Nephron (organoid): ENCODE measurements around the gene TMEM79.

Source experiments
- H3K27ac Mint-ChIP-seq, 3 experiments: 2 replicates each; pipeline ENCODE4 v1.8.0; 2020; ENCODE audit warnings: mixed read lengths in 3 of 3, mild to moderate bottlenecking in 2 of 3, moderate library complexity in 1 of 3
- H3K27me3 Mint-ChIP-seq: 2 replicates; pipeline ENCODE4 v1.8.0; 2021; ENCODE audit warnings: low read depth, mild to moderate bottlenecking, moderate library complexity, mixed read lengths
- H3K36me3 Mint-ChIP-seq: 2 replicates; pipeline ENCODE4 v1.8.0; 2020; ENCODE audit warnings: low read depth, mixed read lengths
- H3K4me1 Mint-ChIP-seq: 2 replicates; pipeline ENCODE4 v1.8.0; 2020; ENCODE audit warnings: mixed read lengths
- H3K4me3 Mint-ChIP-seq, 3 experiments: 2 replicates each; pipeline ENCODE4 v1.8.0; 2020; ENCODE audit warnings: mild to moderate bottlenecking in 3 of 3, mixed read lengths in 3 of 3, moderate library complexity in 2 of 3
- H3K9me3 Mint-ChIP-seq: 2 replicates; pipeline ENCODE4 v1.8.0; 2020; ENCODE audit warnings: mixed read lengths
- TF ChIP-seq, protein P1 (sequence below), 3 experiments: fragments of 200-600 bp; sonication (generic); IDR thresholded peaks; one replicate each; pipeline ENCODE4 v1.5.0; 2021; ENCODE audit warnings: antibody characterized with exemption in 3 of 3; ENCODE audit not compliant: unreplicated experiment in 3 of 3

The TMEM79 gene

DNA sequence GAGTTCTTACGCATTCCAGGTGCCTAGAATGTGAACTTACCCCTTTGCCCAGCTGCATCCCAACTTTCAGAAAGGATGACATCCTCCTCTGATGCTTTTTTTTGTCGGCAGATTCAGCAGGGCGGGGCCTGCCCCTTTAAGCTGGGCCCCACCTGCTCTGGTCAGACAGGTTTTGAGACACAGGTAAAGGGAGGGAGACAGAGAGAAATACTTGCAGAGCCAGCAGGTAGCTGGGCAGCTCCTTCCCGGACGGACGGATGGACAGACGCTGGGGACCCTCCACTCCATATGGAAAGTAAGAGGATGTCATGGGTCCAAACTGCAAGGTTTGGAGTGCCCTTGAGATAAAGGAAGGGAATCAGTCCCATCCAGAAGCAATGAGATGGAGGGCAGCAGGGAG lies at the start of gene TMEM79:
Gene TMEM79 (plus strand): TSS at position 214 of the 400 bp plus-strand sequence. CDS start 902 bp downstream, outside the sequence.
- TF ChIP-seq, protein P1, sequence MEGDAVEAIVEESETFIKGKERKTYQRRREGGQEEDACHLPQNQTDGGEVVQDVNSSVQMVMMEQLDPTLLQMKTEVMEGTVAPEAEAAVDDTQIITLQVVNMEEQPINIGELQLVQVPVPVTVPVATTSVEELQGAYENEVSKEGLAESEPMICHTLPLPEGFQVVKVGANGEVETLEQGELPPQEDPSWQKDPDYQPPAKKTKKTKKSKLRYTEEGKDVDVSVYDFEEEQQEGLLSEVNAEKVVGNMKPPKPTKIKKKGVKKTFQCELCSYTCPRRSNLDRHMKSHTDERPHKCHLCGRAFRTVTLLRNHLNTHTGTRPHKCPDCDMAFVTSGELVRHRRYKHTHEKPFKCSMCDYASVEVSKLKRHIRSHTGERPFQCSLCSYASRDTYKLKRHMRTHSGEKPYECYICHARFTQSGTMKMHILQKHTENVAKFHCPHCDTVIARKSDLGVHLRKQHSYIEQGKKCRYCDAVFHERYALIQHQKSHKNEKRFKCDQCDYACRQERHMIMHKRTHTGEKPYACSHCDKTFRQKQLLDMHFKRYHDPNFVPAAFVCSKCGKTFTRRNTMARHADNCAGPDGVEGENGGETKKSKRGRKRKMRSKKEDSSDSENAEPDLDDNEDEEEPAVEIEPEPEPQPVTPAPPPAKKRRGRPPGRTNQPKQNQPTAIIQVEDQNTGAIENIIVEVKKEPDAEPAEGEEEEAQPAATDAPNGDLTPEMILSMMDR (IDR thresholded peaks at IDR 0.05; ENCODE audit: unreplicated experiment in 3 of 3), result no peak
- H3K4me1 Mint-ChIP-seq, result peaks cover 33% of the 10 kb centered on the region
- peaks cover 5% of the 10 kb centered on the region for H3K36me3 Mint-ChIP-seq
- H3K27me3 Mint-ChIP-seq, result no peaks in the 10 kb centered on the region
- peak within 1 kb of the TSS; percentile 89 to 94 (median 92) for H3K27ac Mint-ChIP-seq
- peak within 1 kb of the TSS; percentile 91 to 96 (median 93) for H3K4me3 Mint-ChIP-seq
- no peaks in the 10 kb centered on the region for H3K9me3 Mint-ChIP-seq

DNA sequence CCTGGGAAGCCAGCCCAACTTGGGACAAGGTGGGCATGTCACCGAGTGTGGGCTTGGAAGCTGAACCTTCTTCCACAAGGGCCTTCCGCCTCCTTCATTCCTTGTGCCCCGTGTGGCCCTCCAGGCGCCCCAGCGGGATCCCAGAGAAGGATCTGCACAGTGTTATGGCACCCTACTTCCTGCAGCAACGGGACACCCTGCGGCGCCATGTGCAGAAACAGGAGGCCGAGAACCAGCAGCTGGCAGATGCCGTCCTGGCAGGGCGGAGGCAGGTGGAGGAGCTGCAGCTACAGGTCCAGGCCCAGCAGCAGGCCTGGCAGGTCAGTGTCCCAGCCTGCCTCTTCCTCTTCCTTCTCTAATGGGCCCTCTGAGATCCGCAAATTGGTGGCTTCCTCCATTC lies 48.0 kb upstream of the TMEM79 start:
- no peak overlapping the region for H3K4me3 Mint-ChIP-seq
- H3K4me1 Mint-ChIP-seq, result no peaks in the 10 kb centered on the region
- peaks cover 51% of the 10 kb centered on the region for H3K36me3 Mint-ChIP-seq
- TF ChIP-seq, protein P1 (IDR thresholded peaks at IDR 0.05; ENCODE audit: unreplicated experiment in 3 of 3), result no peak
- no peak overlapping the region for H3K27ac Mint-ChIP-seq
- H3K9me3 Mint-ChIP-seq, result no peaks in the 10 kb centered on the region
- no peaks in the 10 kb centered on the region for H3K27me3 Mint-ChIP-seq

- no peak overlapping the region for H3K4me3 Mint-ChIP-seq
- no peaks in the 10 kb centered on the region for H3K9me3 Mint-ChIP-seq
- peaks cover 46% of the 10 kb centered on the region for H3K36me3 Mint-ChIP-seq
- H3K4me1 Mint-ChIP-seq, result no peaks in the 10 kb centered on the region
- TF ChIP-seq, protein P1 (IDR thresholded peaks at IDR 0.05; ENCODE audit: unreplicated experiment in 3 of 3), result no peak
- H3K27ac Mint-ChIP-seq, result no peak overlapping the region
- no peaks in the 10 kb centered on the region for H3K27me3 Mint-ChIP-seq
Observed at GRCh38 chr1:156238248-156238647, 45.9 kb upstream of the TMEM79 start.

DNA sequence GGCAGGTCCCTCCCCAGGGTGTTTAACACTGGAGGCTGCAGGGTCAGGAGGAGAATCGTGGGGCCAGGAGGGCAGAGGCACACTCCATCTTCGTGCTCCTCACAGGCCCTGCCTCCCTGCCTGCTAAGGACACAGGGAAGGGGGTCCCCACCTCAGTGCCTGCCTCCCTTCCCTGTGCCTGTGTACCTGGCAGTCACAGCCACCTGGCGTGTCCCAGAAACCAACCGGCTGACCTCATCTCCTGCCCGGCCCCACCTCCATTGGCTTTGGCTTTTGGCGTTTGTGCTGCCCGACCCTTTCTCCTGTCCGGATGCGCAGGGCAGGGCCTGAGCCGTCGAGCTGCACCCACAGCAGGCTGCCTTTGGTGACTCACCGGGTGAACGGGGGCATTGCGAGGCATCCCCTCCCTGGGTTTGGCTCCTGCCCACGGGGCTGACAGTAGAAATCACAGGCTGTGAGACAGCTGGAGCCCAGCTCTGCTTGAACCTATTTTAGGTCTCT lies 42.8 kb upstream of the TMEM79 start:
- Mint-ChIP-seq H3K36me3 (peaks cover 33% of the 10 kb centered on the region), H3K9me3 (no peaks in the 10 kb centered on the region), H3K27me3 (no peaks in the 10 kb centered on the region), H3K4me3 (no peak overlapping the region), H3K27ac (no peak overlapping the region), H3K4me1 (no peaks in the 10 kb centered on the region)
- TF ChIP-seq, protein P1 (IDR thresholded peaks at IDR 0.05; ENCODE audit: unreplicated experiment in 3 of 3), result no peak

DNA sequence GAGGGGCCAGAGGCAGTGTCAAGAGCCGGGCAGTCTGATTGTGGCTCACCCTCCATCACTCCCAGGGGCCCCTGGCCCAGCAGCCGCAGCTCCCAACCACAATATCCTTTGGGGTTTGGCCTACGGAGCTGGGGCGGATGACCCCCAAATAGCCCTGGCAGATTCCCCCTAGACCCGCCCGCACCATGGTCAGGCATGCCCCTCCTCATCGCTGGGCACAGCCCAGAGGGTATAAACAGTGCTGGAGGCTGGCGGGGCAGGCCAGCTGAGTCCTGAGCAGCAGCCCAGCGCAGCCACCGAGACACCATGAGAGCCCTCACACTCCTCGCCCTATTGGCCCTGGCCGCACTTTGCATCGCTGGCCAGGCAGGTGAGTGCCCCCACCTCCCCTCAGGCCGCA lies 42.2 kb upstream of the TMEM79 start, which contains the start of gene BGLAP:
Gene BGLAP (plus strand): TSS at position 259 of the 400 bp plus-strand sequence. CDS start 48 bp downstream, at position 307.
- TF ChIP-seq, protein P1 (IDR thresholded peaks at IDR 0.05; ENCODE audit: unreplicated experiment in 3 of 3), result no peak
- no peak within 1 kb of the TSS for H3K4me3 Mint-ChIP-seq
- no peaks in the 10 kb centered on the region for H3K27me3 Mint-ChIP-seq
- H3K27ac Mint-ChIP-seq, result no peak within 1 kb of the TSS
- H3K36me3 Mint-ChIP-seq, result peaks cover 27% of the 10 kb centered on the region
- no peaks in the 10 kb centered on the region for H3K9me3 Mint-ChIP-seq
- H3K4me1 Mint-ChIP-seq, result no peaks in the 10 kb centered on the region

GRCh38 chr1:156242738-156243137 lies 41.4 kb upstream of the TMEM79 start:
- Mint-ChIP-seq H3K4me1 (no peaks in the 10 kb centered on the region), H3K36me3 (peaks cover 23% of the 10 kb centered on the region), H3K9me3 (no peaks in the 10 kb centered on the region), H3K27ac (no peak overlapping the region), H3K4me3 (no peak overlapping the region), H3K27me3 (no peaks in the 10 kb centered on the region)
- TF ChIP-seq, protein P1 (IDR thresholded peaks at IDR 0.05; ENCODE audit: unreplicated experiment in 3 of 3), result no peak
